Epithelial cell of proximal tubule (primary cell): Measurements from ENCODE around the gene ESPNL. TPM values are rescaled to one million over a fixed set of nuclear protein-coding genes. Genes with fewer than 3 reads are reported as not detected.
"Not testable (repeated sequence)": the region's sequence is repeated elsewhere in the genome, so short reads cannot be mapped to it uniquely, and the experiment has no call there.

Source experiments
- DNase-seq: peaks from one replicate; pipeline ENCODE4 v3.0.0-alpha.2; 2011; ENCODE audit warnings: low read depth
- H3K4me3 ChIP-seq: 2 replicates; pipeline ENCODE4 v1.5.1; 2011; ENCODE audit warnings: low read depth, mild to moderate bottlenecking, low read length
- total RNA-seq: library from RNA; depleted of rRNA; stranded (reverse); fragments of >200 nt; gene quantifications from 2 replicates; pipeline ENCODE4 v1.2.3, GENCODE V29; 2015
- TF ChIP-seq, protein P1 (sequence below): conservative IDR thresholded peaks from 2 replicates; pipeline ENCODE4 v1.5.1; 2012; ENCODE audit warnings: low read depth, mild to moderate bottlenecking, low read length

The ESPNL gene
- total RNA-seq, 1 donor from 2014 or later = 2.7 TPM

DNA sequence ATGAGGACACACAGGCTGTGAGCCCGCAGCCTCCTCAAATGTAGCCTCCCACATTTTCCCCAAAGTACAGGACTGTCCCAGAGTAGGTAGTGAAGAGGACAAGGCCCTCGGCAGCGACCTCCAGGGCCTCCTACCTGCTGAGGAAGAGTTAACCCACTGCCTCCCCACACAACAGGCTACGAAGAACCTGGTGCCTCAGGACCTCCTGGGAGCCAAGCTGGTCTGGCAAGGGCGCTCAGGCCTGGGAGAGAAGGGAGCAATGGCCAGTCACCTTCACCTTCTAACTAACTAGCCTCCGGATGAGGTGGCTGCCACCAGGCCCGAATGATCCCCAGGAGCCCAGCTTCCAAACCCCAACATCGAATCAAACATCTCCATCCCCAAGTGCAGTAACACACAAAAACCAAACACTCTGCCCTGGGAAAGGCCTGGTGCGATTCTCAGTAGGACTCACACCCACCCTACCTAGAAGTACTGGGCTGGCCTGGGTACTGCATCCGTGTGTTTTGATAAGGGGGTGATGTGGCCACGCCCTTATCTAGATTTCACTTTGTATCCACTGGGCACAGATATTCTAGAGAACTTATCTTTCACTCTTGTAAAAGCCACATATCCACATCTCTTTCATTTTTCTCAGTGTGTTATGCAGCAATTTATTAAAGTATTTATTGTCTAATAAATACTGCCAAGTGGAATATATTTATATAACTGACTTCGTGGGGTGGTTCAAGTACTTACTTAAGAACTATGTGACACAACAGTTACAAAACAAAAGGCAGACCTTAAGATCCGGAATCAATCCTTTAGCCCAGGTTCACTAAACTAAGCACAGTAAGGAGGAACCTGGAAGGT lies 68.3 kb downstream of the ESPNL start:
- no peak overlapping the region for H3K4me3 ChIP-seq

DNA sequence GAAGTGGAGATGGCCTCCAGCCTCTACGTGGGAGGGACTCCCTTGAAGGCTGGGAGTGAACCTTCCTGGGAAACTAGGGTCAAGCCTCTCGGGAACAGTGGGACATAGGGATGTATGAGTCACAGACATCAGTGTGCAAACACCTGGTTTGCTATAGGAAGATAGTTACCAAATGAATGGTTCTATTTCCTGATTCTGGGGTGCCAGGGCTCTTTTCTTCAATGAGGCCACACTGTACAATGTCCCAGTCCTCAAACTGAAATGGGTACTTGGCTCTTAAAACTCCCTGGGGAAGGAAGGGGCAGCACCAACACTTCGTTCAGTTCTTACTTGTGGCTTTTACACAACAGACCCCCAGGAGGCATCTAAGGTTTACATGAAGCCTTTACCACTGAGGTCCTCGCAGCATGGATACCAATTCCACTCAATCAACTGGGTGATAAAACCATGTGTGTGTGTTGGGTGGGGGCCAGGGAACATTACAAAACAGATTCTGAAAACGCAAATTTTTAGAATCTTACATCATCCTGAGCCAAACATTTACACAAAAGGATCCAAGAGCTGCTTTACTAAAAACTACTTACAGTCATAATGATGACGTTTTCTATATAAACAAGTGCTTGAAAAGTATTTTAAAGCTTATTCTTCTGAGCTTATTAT lies 69.0 kb downstream of the ESPNL start:
- TF ChIP-seq, protein P1, sequence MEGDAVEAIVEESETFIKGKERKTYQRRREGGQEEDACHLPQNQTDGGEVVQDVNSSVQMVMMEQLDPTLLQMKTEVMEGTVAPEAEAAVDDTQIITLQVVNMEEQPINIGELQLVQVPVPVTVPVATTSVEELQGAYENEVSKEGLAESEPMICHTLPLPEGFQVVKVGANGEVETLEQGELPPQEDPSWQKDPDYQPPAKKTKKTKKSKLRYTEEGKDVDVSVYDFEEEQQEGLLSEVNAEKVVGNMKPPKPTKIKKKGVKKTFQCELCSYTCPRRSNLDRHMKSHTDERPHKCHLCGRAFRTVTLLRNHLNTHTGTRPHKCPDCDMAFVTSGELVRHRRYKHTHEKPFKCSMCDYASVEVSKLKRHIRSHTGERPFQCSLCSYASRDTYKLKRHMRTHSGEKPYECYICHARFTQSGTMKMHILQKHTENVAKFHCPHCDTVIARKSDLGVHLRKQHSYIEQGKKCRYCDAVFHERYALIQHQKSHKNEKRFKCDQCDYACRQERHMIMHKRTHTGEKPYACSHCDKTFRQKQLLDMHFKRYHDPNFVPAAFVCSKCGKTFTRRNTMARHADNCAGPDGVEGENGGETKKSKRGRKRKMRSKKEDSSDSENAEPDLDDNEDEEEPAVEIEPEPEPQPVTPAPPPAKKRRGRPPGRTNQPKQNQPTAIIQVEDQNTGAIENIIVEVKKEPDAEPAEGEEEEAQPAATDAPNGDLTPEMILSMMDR = no peak
- DNase-seq = peak; percentile 68
- no peak overlapping the region for H3K4me3 ChIP-seq

More for the DNA sequence above, 68.3 kb downstream of the ESPNL start:
- no peak for DNase-seq
- TF ChIP-seq, protein P1 = no peak

DNA sequence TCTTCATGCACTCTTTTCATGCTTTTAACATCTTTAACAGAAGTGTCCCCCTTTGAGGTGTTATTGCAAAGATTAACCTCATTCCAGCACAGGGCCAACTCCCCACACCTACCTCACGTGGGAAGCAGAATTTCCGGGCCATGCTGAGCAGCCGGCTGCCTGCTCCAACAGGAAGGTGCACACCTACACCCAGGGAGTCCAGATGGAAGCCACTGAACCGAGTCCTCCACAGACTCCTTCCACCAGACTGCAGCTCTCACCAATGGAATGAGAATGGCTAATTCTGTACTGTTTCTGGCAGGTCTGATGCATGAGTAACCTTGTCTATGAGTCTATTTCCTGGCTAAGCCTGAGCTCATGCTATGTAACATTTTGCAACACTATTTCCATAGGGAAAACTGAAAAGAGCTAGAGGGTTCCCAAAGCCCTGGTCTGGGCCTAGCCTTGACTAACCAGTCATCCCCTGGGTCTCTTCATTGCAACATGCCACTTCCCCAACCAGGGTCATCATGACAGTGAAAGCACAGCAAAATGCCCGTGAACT lies 69.6 kb downstream of the ESPNL start:
- no peak overlapping the region for H3K4me3 ChIP-seq
- TF ChIP-seq, protein P1 = no peak
- DNase-seq = peak; percentile 88

DNA sequence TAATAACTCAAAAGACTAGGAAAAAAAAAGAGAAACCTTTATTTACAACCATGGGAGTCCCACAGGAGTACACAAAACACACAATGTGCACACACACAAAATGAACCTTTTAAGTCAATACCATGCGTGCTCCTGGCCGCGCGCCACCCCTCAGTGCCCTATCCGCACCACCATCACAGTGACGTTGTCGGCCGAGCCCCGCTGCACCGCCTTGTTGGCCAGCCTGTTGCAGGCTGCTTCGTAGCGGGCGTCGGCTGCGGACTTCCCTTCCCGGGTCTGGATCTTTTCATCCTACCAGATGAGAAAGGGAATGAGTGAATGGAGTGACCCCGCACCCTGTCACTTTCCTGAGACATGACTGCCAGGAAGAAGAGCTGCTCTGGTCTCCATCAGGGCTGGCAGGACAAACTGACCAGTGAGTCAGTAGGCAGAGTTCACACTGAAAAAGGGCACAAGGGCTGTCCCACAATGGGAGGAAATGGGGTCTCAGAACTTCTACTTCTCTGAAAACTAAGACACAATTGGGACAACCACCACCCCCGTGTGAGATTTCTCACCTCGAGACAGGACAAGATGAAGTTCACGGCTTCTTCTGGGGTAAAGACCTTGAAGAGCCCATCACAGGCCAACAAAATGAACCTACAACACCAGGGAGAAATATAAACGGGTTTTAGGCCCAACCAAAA lies 70.4 kb downstream of the ESPNL start:
- DNase-seq = no peak
- no peak overlapping the region for H3K4me3 ChIP-seq
- TF ChIP-seq, protein P1 = no peak

DNA sequence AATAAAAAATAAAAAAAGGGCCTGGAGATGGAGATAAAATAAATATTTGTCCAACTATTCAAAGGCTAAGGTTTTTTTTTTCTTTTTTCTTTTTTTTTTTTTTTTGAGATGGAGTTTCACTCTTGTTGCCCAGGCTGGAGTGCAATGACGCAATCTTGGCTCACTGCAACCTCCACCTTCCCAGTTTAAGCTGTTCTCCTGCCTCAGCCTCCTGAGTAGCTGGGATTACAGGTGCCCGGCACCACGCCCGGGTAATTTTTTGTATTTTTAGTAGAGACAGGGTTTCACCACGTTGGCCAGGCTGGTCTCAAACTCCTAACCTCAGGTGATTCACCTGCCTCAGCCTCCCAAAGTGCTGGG lies 70.9 kb downstream of the ESPNL start:
- not testable (repeated sequence) for DNase-seq, H3K4me3 ChIP-seq

DNA sequence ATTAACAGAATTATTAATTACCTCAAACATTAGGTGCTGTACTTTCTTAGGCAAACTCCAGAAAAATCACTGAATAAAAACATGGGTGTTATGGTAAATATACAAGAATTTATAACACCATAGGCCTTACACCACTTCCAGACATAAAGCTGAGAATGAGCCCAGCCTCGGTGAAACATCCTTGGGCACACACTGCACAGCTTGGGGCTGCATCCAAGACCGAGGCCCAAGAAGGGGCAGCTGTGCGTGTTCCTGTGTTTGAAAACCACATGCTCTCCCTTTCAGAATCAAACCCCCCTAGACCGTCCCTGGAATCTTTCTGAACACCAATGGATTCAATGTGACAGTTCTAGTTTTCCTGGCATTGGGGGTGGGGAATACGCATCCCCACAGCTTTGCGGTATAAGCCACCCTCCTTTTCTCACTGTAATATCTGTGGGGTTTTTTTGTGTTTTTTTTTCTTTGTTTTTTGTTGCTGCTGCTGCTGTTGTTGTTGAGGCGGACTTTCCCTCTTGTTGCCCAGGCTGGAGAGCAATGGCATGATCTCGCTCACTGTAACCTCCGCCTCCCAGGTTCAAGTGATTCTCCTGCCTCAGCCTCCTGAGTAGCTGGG lies 71.5 kb downstream of the ESPNL start:
- H3K4me3 ChIP-seq = no peak overlapping the region
- TF ChIP-seq, protein P1 = no peak
- no peak for DNase-seq

DNA sequence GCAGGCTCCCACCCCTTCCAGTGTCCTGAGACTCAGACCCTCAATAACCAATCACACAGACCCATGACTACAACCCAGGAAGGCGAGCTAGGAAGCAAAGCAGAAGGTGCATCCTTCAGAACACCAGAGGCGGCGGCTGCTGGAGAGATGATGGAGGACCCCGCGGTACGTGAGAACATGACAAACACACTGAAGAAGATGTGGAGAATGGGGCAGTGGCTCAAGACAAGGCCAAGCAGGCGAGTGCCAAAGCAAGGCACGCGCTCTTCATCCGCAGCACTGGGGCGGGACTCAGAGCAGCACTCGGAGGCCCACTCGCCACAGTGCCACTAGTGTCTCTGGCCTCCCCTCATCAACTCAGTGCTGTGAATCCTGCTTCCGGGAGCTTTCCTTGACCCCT lies 72.3 kb downstream of the ESPNL start:
- no peak for DNase-seq
- no peak overlapping the region for H3K4me3 ChIP-seq
- TF ChIP-seq, protein P1 = no peak
